Tibial nerve (tissue), 3 donors: ENCODE measurements around the gene PNLDC1.

Source experiments
- CTCF ChIP-seq, 5 experiments: fragments of 200-600 bp in 3 of 5; fragments of 450-650 bp in 2 of 5; sonication (generic) in 3 of 5; IDR thresholded peaks; one replicate each; pipeline ENCODE4 v1.5.1; 2016 to 2019; ENCODE audit warnings: antibody characterized with exemption in 5 of 5, mild to moderate bottlenecking in 3 of 5, moderate library complexity in 2 of 5
- POLR2A ChIP-seq, 2 donors: fragments of 450-650 bp; IDR thresholded peaks; one replicate each; pipeline ENCODE4 v1.6.1; 2017; ENCODE audit warnings: antibody characterized with exemption in 2 of 2, mild to moderate bottlenecking in 2 of 2, moderate library complexity in 2 of 2

GRCh38 chr6:159823953-159824352, 23.9 kb downstream of the PNLDC1 start:
- TF ChIP-seq POLR2A (IDR thresholded peaks at IDR 0.05) = no peak
- no peak for TF ChIP-seq CTCF (IDR thresholded peaks at IDR 0.05)
